LoVo (cell line): ENCODE data around the gene TSPAN31.
A peak's percentile ranks its signal among the peaks of the same experiment; 100 is the strongest.

Experiments used
- DNase-seq: peaks from one replicate; pipeline ENCODE4 v3.0.0-alpha.2; 2016; ENCODE audit warnings: low spot score

The TSPAN31 gene

GRCh38 chr12:57752668-57753000 lies 7.8 kb downstream of the TSPAN31 start:
- DNase-seq, result no peak

- DNase-seq, result no peak
Measured at GRCh38 chr12:57753756-57754337, 9.0 kb downstream of the TSPAN31 start.

- DNase-seq, result peak; percentile 90
Measured at GRCh38 chr12:57754411-57755193, 9.8 kb downstream of the TSPAN31 start, which contains the start of gene MARCHF9. MARCHF9 (plus strand) TSS chr12:57755103; CDS start chr12:57755529, 426 bp downstream.

- no peak for DNase-seq
Measured at GRCh38 chr12:57755194-57755453, 10.3 kb downstream of the TSPAN31 start.

GRCh38 chr12:57755454-57756372 lies 10.9 kb downstream of the TSPAN31 start:
- peak; percentile 67 for DNase-seq

- DNase-seq, result no peak
Measured at GRCh38 chr12:57756406-57757341, 11.8 kb downstream of the TSPAN31 start.

GRCh38 chr12:57757771-57758170 lies 12.9 kb downstream of the TSPAN31 start:
- no peak for DNase-seq

- no peak for DNase-seq
Measured at GRCh38 chr12:57758552-57759359, 13.9 kb downstream of the TSPAN31 start.

GRCh38 chr12:57759360-57759980 lies 14.6 kb downstream of the TSPAN31 start:
- peak; percentile 49 for DNase-seq

- DNase-seq, result no peak
Measured at GRCh38 chr12:57760347-57760982, 15.6 kb downstream of the TSPAN31 start.

- DNase-seq, result no peak
Measured at GRCh38 chr12:57761391-57761998, 16.7 kb downstream of the TSPAN31 start.

- DNase-seq, result no peak
Measured at GRCh38 chr12:57762463-57762862, 17.6 kb downstream of the TSPAN31 start.

- no peak for DNase-seq
Measured at GRCh38 chr12:57763881-57764661, 19.2 kb downstream of the TSPAN31 start.

GRCh38 chr12:57764662-57765002 lies 19.8 kb downstream of the TSPAN31 start:
- no peak for DNase-seq

GRCh38 chr12:57765003-57765697 lies 20.3 kb downstream of the TSPAN31 start:
- DNase-seq, result no peak

- DNase-seq, result no peak
Measured at GRCh38 chr12:57765698-57766463, 21.0 kb downstream of the TSPAN31 start.
